GM19455 (cell line): ENCODE data around the gene RPAP3.
"Not testable (repeated sequence)": the region's sequence is repeated elsewhere in the genome, so short reads cannot be mapped to it uniquely, and the experiment has no call there.

Experiments
- ATAC-seq: cut with Tn5 transposase; IDR thresholded peaks from one replicate; pipeline ENCODE4 v1.9.1; 2021; ENCODE audit not compliant: unreplicated experiment

The RPAP3 gene

DNA sequence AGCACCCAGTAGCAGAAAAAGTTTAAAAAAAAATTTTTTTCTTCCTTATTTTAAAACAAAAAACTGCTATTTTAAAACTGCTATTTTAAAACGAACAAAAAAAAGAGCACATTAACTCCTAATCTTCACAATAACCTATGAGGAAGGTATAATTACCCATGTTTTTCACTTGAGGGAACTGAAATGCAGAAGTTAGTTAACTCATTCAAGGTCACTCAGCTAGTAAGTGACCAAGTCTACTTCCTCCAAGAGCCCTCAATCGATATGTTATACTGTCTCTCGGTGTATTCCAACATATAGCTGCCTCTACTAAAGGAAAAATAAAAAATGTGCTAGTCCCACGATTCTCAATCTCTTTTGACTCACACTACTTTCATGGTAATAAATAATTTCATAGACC, 7.8 kb downstream of the RPAP3 start:
- no peak for ATAC-seq

DNA sequence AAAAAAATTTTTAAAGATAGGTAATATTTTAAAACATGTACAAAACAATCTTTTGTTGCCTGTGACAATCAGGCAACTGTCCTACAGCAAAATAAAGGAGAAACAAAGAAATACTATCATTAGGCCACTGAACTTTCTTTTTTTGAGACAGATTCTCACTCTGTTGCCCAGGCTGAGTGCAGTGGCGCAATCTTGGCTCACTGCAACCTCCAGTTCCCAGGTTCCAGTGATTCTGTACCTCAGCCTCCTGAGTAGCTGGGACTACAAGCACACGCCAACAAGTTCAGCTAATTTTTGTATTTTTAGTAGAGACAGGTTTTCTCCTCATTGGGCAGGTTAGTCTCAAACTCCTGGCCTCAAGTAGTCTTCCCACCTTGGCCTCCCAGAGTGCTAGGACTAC, 16.6 kb downstream of the RPAP3 start:
- no peak for ATAC-seq

DNA sequence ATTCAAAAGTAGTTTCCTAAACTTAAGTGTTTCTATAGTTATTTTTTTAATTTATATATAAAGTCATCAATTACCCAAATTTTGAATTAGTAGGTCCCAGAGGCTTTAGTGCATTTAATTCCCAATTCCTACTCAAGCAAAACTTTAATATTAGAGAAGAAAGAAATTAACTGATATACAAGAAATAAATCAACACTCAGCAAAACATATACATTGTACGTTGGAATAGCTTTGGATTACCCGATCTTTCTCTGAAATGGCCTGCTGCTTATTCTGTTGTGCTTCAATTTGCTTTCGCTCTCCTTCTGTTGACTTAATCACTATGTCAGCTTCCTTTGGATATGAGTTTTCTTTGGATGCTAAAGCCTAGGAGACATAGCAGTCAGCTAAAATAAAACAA, 18.2 kb downstream of the RPAP3 start:
- ATAC-seq: no peak

DNA sequence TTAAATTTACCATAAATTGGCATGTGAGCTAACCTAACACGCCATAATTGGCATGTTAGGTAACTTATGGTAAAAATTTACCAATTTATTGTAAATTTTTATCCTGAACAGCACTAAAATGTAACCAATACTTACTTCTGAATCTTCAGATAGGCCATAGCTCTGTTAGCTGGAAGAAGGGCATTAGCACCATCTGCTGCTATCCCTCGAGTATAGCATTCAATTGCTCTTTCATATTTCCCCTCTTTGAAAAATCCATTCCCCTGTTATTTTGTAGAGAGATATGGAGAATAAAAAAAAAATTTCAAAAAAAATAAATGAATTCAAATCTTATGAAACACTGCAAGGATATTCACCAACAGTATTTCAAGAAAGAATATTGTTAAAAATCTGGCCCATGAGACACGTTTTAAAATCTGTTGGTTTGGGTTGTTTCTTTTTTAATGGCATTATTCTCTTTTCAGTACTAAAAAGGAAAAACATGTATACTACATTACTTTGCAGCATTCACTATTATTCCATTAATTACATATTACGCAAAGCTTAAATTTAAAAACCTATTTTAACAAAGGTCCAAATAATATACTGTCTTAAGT, 19.1 kb downstream of the RPAP3 start:
- no peak for ATAC-seq

GRCh38 chr12:47679785-47680184, 26.0 kb downstream of the RPAP3 start:
- ATAC-seq: no peak

DNA sequence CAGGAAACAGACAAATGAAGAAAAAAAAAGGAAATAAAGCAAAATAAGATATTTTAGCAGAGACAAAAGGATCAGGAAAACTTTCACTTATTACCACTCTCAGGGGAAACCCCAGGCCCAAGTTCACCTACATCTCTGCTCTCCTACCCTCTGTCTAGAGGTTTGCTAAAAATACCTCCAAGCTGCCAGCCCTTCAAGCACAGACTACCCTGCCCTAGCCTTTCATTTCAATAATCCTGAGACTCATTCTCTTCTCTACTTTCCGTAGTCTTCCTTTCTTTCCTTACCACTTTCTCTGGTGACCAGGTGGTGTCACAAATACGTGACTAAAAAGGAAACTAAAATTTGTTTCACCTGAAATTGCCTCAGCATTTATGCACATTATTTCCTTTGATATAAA, 33.8 kb downstream of the RPAP3 start:
- no peak for ATAC-seq

DNA sequence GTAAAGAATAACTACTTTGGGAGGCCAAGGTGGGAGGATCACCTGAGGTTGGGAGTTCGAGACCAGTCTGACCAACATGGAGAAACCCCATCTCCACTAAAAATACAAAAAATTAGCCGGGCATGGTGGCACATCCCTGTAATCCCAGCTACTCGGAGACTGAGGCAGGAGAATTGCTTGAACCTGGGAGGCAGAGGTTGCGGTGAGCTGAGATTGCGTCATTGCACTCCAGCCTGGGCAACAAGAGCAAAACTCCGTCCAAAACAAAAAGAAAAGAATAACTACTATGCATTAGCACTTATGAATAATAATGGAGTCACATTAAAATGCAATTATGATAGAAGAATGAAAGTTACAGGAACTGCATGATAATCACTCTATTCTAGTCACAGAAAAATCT, 37.9 kb downstream of the RPAP3 start:
- ATAC-seq: not testable (repeated sequence)

GRCh38 chr12:47652521-47653234, 53.2 kb downstream of the RPAP3 start:
- ATAC-seq: no peak

DNA sequence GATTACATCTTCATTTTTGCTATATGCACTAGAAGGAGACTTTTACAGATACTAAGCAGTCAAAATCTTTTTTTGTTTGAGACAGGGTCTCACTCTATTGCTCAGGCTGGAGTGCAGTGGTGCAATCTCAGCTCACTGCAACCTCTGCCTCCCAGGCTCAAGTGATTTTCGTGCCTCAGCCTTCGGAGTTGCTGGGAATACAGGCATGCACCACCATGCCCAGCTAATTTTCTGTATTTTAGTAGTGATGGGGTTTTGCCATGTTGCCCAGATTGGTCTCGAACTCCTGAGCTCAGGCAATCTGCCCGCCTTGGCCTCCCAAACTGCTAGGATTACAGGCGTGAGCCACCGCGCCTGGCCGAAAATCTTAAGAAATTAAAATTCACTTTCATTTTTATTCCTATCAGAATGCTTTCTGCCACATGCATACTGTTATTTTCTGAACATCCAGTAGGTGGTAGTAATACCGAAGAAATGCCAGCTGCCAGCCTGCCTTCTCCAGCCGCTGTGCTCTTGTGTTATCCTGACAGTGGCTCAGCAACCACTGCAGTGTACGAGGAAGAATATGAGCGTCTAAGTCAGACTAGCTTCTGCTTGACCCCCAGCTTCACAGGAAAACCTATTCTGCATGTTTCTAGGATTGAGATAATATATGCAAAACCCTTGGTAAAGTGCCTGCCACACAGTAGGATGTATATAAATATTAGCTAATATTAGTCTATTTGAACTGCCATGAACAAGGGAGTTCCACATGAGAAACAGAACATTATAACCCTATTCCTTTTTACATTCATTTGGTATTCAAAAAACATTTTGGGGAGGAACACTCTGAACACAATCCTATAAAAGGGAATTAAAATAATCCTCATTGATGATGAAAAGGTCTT, 54.2 kb downstream of the RPAP3 start:
- peak; percentile 65 for ATAC-seq

GRCh38 chr12:47650469-47650868, 55.4 kb downstream of the RPAP3 start:
- ATAC-seq: peak; percentile 74

DNA sequence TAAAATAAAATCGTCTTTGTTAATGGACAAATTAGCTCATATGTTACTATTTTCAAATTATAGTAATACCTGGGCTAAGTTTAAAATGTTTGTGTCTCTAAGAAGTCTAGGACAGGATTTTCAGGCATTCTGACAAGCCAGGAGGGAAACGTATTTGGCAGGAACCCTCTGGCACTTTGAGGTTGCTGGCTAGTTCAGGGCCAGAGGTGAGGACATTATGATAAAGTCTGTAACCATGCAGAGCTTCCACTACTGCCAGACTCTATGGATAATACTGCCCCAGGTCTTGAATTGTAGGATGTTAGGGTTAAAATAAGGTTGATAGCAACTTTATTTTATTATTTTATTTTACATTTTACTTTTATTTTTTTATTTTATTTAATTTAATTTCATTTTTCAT, 56.4 kb downstream of the RPAP3 start:
- no peak for ATAC-seq

- no peak for ATAC-seq
These were observed 57.7 kb downstream of the RPAP3 start for GRCh38 chr12:47648056-47648579.

- ATAC-seq: not testable (repeated sequence)
These were observed 63.5 kb downstream of the RPAP3 start for GRCh38 chr12:47642310-47642709.

- no peak for ATAC-seq
These were observed 68.7 kb downstream of the RPAP3 start for GRCh38 chr12:47636908-47637780.

- not testable (repeated sequence) for ATAC-seq
These were observed 70.1 kb downstream of the RPAP3 start for GRCh38 chr12:47635770-47636169.

DNA sequence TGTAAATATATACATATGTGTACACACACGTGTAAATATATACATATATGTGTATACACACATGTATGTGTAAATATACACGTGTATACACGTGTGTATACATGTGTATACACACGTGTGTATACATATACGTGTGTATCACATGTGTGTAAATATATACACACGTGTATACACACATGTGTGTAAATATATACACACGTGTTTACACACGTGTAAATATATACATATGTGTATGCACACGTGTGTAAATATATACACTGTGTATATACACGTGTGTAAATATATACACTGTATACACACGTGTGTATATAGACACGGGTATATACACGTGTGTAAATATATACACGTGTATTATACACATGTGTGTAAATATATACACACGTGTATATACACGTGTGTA, 71.7 kb downstream of the RPAP3 start:
- no peak for ATAC-seq

DNA sequence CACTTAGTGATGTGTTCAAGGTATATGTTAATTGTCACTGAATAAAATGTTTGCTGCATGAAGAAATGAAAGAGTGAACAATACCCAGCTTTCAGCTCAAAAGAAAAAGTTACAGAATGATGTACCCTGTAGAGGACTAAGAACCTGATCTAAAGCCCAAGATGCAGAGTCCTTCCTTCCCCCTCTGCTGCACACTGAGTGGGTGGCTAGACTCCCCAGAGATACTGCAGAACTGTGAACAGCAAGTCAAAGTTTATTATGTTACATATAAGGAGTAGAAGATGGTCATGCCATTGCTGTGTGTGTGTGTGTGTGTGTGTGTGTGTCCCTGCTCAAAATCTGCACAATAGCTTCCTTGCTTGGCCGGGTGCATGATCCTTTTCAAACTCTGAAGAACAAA, 83.9 kb downstream of the RPAP3 start:
- ATAC-seq: no peak

- no peak for ATAC-seq
These were observed 88.4 kb downstream of the RPAP3 start for GRCh38 chr12:47617476-47617875.

- no peak for ATAC-seq
These were observed 89.4 kb downstream of the RPAP3 start for GRCh38 chr12:47616440-47616839.

GRCh38 chr12:47615711-47616110, 90.1 kb downstream of the RPAP3 start:
- no peak for ATAC-seq

DNA sequence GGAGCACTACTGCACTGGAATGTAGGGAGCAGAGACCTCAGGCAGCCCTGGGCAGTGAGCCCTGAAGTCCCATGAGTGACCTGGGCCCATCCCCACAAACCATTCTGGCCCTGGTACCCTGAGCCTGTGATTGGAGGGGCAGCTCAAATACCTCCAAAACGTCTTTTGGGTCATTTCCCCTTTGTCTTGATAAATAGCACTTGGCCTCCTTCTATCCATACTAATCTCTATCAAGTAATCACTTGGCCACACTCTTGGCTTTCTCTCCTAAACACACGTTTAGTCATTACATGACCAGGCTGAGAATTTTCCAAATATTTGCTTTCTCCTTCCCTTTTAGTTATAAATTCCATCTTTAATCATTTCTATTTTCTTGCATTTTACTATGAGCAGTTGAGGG, 91.3 kb downstream of the RPAP3 start:
- ATAC-seq: no peak
